ENCODE measurements around the gene IPO9.

IPO9 gene

DNA sequence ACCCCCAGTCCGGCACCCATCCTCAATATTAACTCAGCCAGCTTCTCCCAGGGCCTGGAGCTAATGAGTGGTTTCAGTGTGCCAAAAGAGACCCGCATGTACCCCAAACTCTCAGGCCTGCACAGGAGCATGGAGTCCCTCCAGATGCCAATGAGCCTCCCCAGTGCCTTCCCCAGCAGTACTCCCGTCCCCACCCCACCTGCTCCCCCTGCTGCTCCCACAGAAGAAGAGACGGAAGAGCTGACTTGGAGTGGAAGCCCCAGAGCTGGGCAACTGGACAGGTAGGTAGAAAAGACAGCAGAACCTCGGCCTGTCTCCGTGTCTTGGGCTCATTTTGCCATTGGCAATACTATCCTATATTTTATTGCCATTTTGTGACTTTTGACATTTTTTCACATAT, 45.4 kb upstream of the IPO9 start:
- no peak for TF ChIP-seq CTCF (IDR thresholded peaks at IDR 0.05; ENCODE audit: low read depth, low read length, missing control alignments)
- no peak overlapping the region for H3K4me3 ChIP-seq (replicated peaks; ENCODE audit: low read depth, low read length)
- no peak for DNase-seq (ENCODE audit: extremely low read depth, low read depth)

GRCh38 chr1:201785291-201785690, 43.7 kb upstream of the IPO9 start:
- H3K4me3 ChIP-seq (replicated peaks; ENCODE audit: low read depth, low read length): no peak overlapping the region
- no peak for TF ChIP-seq CTCF (IDR thresholded peaks at IDR 0.05; ENCODE audit: low read depth, low read length, missing control alignments)
- no peak for DNase-seq (ENCODE audit: extremely low read depth, low read depth)

DNA sequence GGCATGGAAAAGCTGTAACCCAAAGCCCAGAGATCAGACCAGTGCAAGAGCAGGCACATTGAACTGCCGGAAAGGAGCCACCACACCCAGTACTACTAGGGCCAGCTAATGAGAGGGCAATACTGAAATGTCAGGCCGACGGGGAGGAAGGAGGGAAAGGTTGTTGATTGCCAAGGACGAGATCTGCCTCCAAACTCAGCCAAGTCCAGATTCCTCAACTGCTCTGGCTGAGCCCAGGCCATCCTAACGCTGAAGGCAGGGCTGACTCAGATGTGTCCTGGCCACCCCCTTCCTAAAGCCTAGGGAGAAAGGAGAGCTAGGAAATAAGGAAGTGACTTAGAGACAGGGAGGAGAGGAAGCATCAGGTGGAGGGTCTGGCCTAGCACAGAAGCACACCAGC, 42.1 kb upstream of the IPO9 start:
- no peak for TF ChIP-seq CTCF (IDR thresholded peaks at IDR 0.05; ENCODE audit: low read depth, low read length, missing control alignments)
- no peak for DNase-seq (ENCODE audit: extremely low read depth, low read depth)
- no peak overlapping the region for H3K4me3 ChIP-seq (replicated peaks; ENCODE audit: low read depth, low read length)

GRCh38 chr1:201788296-201788695, 40.7 kb upstream of the IPO9 start:
- no peak for TF ChIP-seq CTCF (IDR thresholded peaks at IDR 0.05; ENCODE audit: low read depth, low read length, missing control alignments)
- no peak overlapping the region for H3K4me3 ChIP-seq (replicated peaks; ENCODE audit: low read depth, low read length)
- DNase-seq (ENCODE audit: extremely low read depth, low read depth): no peak

- H3K4me3 ChIP-seq (replicated peaks; ENCODE audit: low read depth, low read length): no peak overlapping the region
- DNase-seq (ENCODE audit: extremely low read depth, low read depth): no peak
- no peak for TF ChIP-seq CTCF (IDR thresholded peaks at IDR 0.05; ENCODE audit: low read depth, low read length, missing control alignments)
Measured at GRCh38 chr1:201789245-201789644, 39.7 kb upstream of the IPO9 start.

GRCh38 chr1:201790261-201790660, 38.7 kb upstream of the IPO9 start:
- TF ChIP-seq CTCF (IDR thresholded peaks at IDR 0.05; ENCODE audit: low read depth, low read length, missing control alignments): no peak
- no peak for DNase-seq (ENCODE audit: extremely low read depth, low read depth)
- no peak overlapping the region for H3K4me3 ChIP-seq (replicated peaks; ENCODE audit: low read depth, low read length)

DNA sequence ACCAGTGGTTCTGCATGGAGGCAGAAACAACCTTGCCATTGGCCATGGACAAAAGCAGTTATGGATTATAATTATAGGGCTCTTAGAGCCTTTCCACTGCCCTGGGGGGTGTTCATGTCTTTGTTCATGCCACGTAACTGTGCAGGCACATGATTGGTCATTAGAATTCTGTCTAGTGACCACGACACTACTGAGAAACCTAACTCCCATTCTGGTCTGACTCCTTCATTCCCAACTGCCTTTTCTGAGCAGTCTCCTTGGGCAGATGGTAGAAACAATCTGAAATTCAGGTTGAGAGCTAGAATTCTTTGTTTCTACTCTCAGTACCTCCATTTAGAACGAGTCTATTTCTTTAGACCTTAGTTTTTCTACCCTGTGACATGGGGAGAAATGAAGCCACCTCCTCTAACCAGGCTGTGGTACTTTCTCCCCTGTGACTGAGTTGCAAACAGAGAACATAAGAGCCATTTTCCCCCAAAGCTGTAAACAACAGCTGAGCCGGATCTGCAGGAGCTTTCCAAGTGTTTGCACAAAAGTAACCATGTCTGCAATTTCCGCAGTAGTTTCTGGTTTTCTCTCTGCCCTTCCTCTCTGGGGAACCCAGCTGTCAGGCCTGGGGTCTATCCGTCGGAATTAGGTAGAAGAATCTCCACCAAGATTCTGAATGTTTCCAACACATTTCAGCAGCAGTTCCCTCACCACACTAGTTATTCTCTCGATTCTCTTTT, 37.7 kb upstream of the IPO9 start:
- no peak for TF ChIP-seq CTCF (IDR thresholded peaks at IDR 0.05; ENCODE audit: low read depth, low read length, missing control alignments)
- DNase-seq (ENCODE audit: extremely low read depth, low read depth): no peak
- no peak overlapping the region for H3K4me3 ChIP-seq (replicated peaks; ENCODE audit: low read depth, low read length)
